Measurements from ENCODE around the gene NCR3LG1.

GRCh38 chr11:17333799-17334586 is 17.6 kb upstream of the NCR3LG1 start:
- TF ChIP-seq CREM (CRISPR knock-in tag; IDR thresholded peaks at IDR 0.05) (no peak), TCF7 (CRISPR knock-in tag; IDR thresholded peaks at IDR 0.05; ENCODE audit: low read depth) (no peak), AFF4 (CRISPR knock-in tag; IDR thresholded peaks at IDR 0.05; ENCODE audit: borderline replicate concordance) (no peak), HMGXB4 (CRISPR knock-in tag; IDR thresholded peaks at IDR 0.05) (no peak), CTCF (IDR thresholded peaks at IDR 0.05) (no peak), ETV6 (CRISPR knock-in tag; IDR thresholded peaks at IDR 0.05) (no peak), CREB1 (CRISPR knock-in tag; IDR thresholded peaks at IDR 0.05) (no peak), MAX (CRISPR knock-in tag; IDR thresholded peaks at IDR 0.05) (no peak), CBFB (CRISPR knock-in tag; IDR thresholded peaks at IDR 0.05; ENCODE audit: low read depth) (no peak), FOXJ3 (CRISPR knock-in tag; IDR thresholded peaks at IDR 0.05; ENCODE audit: borderline replicate concordance) (no peak), ATF2 (CRISPR knock-in tag; IDR thresholded peaks at IDR 0.05; ENCODE audit: borderline replicate concordance, low read depth) (no peak), IRF2 (CRISPR knock-in tag; IDR thresholded peaks at IDR 0.05; ENCODE audit: borderline replicate concordance, low read depth) (no peak)
